Progenitor cell of endocrine pancreas (in vitro differentiated cells): ENCODE results near the gene KRTAP11-1. TPM values are rescaled to one million over a fixed set of nuclear protein-coding genes. Genes with fewer than 3 reads are reported as not detected.

Experiments
- DNase-seq: peaks from one replicate; pipeline ENCODE4 v3.0.0; 2021; ENCODE audit warnings: low spot score; ENCODE audit not compliant: unreplicated experiment
- H3K27ac Mint-ChIP-seq: 2 replicates; pipeline ENCODE4 v1.8.0; 2021; ENCODE audit warnings: mild to moderate bottlenecking, moderate library complexity, mixed read lengths
- H3K27me3 Mint-ChIP-seq: 2 replicates; pipeline ENCODE4 v1.8.0; 2021; ENCODE audit warnings: mixed read lengths
- H3K36me3 Mint-ChIP-seq: 2 replicates; pipeline ENCODE4 v1.8.0; 2022; ENCODE audit warnings: mixed read lengths; ENCODE audit not compliant: insufficient read depth
- H3K4me1 Mint-ChIP-seq: 2 replicates; pipeline ENCODE4 v1.8.0; 2021; ENCODE audit warnings: low read depth, mixed read lengths
- H3K4me3 Mint-ChIP-seq: 2 replicates; pipeline ENCODE4 v1.8.0; 2021; ENCODE audit warnings: low read depth, mild to moderate bottlenecking, moderate library complexity, mixed read lengths
- H3K9me3 Mint-ChIP-seq: 2 replicates; pipeline ENCODE4 v1.8.0; 2021; ENCODE audit warnings: low read depth, mixed read lengths
- long read RNA-seq: library from polyadenylated mRNA; unstranded; transcript quantifications from one replicate; pipeline ENCODE4 v2.0.0, GENCODE V29; 2020
- total RNA-seq: library from RNA; stranded (reverse); gene quantifications from 2 replicates; pipeline ENCODE4 v1.2.1, GENCODE V29; 2021
- TF ChIP-seq, protein P1 (sequence below): fragments of 200-600 bp; sonication (generic); IDR thresholded peaks from one replicate; pipeline ENCODE4 v1.5.0; 2021; ENCODE audit warnings: antibody characterized with exemption, mild to moderate bottlenecking; ENCODE audit not compliant: unreplicated experiment

Gene KRTAP11-1, protein sequence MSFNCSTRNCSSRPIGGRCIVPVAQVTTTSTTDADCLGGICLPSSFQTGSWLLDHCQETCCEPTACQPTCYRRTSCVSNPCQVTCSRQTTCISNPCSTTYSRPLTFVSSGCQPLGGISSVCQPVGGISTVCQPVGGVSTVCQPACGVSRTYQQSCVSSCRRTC
- not detected in 2 replicates for total RNA-seq
- long read RNA-seq = 0 reads

DNA sequence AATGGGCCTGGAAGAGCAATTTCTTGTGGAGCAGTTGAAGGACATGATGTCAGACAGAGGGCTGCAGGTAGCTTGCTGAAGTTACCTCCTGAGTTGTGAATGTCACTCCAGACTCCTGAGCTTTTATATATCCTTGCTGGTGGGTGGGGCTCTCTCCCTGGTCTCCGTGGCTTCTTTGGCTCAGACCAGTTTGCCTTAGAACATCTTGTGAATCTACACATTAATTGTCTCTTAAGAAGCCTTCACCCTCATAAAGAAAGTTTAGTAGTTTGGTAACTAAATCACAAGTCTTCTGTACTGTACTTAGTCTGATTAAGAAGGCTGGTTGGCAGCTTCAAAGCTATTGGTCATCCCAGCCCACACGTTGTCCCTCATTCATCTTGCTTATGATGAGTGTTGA, at the start of gene KRTAP11-1:
TSS of gene KRTAP11-1 (minus strand) at position 101 of the 400 bp plus-strand sequence. CDS start at position 45, 56 bp downstream.
- Mint-ChIP-seq H3K27me3 (no peaks in the 10 kb centered on the region), H3K4me3 (no peak within 1 kb of the TSS), H3K9me3 (no peaks in the 10 kb centered on the region), H3K27ac (no peak within 1 kb of the TSS), H3K4me1 (no peaks in the 10 kb centered on the region), H3K36me3 (no peaks in the 10 kb centered on the region)
- DNase-seq = no peak
- TF ChIP-seq, protein P1, sequence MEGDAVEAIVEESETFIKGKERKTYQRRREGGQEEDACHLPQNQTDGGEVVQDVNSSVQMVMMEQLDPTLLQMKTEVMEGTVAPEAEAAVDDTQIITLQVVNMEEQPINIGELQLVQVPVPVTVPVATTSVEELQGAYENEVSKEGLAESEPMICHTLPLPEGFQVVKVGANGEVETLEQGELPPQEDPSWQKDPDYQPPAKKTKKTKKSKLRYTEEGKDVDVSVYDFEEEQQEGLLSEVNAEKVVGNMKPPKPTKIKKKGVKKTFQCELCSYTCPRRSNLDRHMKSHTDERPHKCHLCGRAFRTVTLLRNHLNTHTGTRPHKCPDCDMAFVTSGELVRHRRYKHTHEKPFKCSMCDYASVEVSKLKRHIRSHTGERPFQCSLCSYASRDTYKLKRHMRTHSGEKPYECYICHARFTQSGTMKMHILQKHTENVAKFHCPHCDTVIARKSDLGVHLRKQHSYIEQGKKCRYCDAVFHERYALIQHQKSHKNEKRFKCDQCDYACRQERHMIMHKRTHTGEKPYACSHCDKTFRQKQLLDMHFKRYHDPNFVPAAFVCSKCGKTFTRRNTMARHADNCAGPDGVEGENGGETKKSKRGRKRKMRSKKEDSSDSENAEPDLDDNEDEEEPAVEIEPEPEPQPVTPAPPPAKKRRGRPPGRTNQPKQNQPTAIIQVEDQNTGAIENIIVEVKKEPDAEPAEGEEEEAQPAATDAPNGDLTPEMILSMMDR = no peak

DNA sequence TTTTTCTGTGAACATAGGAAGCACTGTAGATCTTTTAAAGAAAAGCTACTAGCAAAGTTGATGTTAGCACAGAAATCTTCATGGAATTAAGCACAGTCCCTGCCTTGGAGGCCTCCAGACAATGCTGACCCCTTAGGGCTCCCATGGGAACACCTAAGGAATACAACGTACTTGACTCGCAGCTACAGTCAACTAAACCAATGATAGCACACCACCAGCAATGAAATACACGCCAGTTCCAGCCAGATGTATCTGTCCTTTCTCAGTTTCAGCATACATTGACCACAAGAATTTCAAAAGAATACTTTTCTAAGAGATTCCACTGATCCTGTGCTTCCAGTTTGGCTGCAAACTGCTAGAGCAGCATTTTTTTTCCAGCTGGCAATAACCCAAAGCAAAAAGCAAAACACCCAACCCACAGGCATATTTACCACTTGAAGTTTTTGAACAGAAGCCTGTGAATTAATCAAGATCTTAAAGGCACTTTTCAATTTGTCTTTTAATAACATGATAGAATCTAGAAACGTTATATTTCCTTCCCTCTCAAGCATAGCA, 42.8 kb upstream of the KRTAP11-1 start:
- H3K4me3 Mint-ChIP-seq = no peak overlapping the region
- H3K4me1 Mint-ChIP-seq = no peaks in the 10 kb centered on the region
- TF ChIP-seq, protein P1 = no peak
- no peak for DNase-seq
- H3K36me3 Mint-ChIP-seq = no peaks in the 10 kb centered on the region
- no peak overlapping the region for H3K27ac Mint-ChIP-seq
- peaks cover 3% of the 10 kb centered on the region for H3K27me3 Mint-ChIP-seq
- peaks cover 14% of the 10 kb centered on the region for H3K9me3 Mint-ChIP-seq

DNA sequence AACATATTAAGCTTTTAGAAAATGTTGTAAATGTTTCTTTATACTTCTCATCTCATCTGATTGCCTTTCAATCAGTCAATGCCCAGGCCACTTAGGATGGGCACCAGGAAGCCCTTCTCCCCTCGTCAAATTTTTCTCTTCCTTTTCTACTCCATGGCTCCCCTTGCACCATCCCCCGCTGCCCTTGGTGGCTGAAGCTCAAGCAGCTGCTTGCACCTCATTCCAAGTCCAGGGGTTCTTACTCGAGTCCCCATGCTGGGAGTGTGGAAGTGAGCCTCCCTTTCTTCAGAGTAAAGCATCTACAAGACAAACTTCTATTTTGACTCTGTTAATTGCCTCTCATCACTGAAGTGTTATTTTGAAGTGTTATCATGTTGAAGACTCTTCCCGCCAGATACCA, 39.7 kb upstream of the KRTAP11-1 start:
- no peak overlapping the region for H3K27ac Mint-ChIP-seq
- TF ChIP-seq, protein P1 = no peak
- H3K36me3 Mint-ChIP-seq = no peaks in the 10 kb centered on the region
- H3K9me3 Mint-ChIP-seq = peaks cover under 1% of the 10 kb centered on the region
- H3K27me3 Mint-ChIP-seq = no peaks in the 10 kb centered on the region
- H3K4me1 Mint-ChIP-seq = no peaks in the 10 kb centered on the region
- no peak for DNase-seq
- no peak overlapping the region for H3K4me3 Mint-ChIP-seq

DNA sequence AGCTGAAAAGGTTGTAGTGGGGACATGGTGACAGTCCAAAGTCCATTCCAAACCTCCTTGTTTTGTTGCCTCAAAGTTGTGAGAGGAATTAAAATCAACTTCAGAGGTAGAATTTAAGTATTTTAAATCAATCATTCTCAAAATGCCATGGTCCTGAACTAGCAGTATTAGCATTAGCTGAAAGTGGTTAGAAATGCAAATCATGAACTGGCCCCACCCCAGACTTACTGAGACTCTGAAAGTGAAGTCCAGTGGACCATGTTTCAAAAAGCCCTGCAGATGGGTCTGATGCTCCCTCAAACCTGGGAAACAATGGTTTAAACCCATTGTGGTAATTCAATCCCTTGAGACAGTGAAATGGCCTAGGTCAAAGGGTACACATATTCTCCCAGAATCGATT, 36.2 kb upstream of the KRTAP11-1 start:
- H3K9me3 Mint-ChIP-seq = no peaks in the 10 kb centered on the region
- no peaks in the 10 kb centered on the region for H3K36me3 Mint-ChIP-seq

DNA sequence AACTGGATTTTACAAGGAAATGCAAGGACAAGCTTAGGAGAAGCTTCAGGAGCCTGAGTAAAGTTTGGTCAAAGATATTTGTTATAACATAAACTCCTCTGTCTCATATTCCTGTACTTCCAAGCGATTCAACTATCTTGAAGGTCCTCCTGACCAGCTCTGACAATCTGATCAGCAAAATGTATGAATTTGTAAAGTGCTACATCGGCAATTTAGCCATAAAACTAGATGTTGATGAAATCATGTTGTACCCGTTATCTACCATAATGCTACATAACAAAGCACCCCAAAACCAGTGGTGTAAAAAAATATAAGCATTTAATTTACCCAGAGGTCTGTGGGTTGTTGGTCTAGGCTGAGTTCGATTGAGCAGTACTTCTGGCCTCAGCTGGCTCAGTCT, 19.5 kb upstream of the KRTAP11-1 start:
- H3K27me3 Mint-ChIP-seq = peaks cover 5% of the 10 kb centered on the region
- no peaks in the 10 kb centered on the region for H3K9me3 Mint-ChIP-seq
- TF ChIP-seq, protein P1 = no peak
- H3K36me3 Mint-ChIP-seq = no peaks in the 10 kb centered on the region
- no peak for DNase-seq
- H3K27ac Mint-ChIP-seq = no peak overlapping the region
- no peak overlapping the region for H3K4me3 Mint-ChIP-seq
- peaks cover 5% of the 10 kb centered on the region for H3K4me1 Mint-ChIP-seq

More for the DNA sequence above, 36.2 kb upstream of the KRTAP11-1 start:
- Mint-ChIP-seq H3K4me3 (no peak overlapping the region), H3K27ac (no peak overlapping the region), H3K4me1 (no peaks in the 10 kb centered on the region), H3K27me3 (no peaks in the 10 kb centered on the region)
- TF ChIP-seq, protein P1 = no peak
- no peak for DNase-seq
